Measurements from ENCODE around the gene INAFM2. TPM values are rescaled to one million over a fixed set of nuclear protein-coding genes. Genes with fewer than 3 reads are reported as not detected.

Gene INAFM2
- total and polyA plus RNA-seq, 9 of the 15 experiments (the other 6 are each of a cell fraction or from before 2014, with no cell fraction given), result 11.8 to 43.1 (median 27.2) TPM

DNA sequence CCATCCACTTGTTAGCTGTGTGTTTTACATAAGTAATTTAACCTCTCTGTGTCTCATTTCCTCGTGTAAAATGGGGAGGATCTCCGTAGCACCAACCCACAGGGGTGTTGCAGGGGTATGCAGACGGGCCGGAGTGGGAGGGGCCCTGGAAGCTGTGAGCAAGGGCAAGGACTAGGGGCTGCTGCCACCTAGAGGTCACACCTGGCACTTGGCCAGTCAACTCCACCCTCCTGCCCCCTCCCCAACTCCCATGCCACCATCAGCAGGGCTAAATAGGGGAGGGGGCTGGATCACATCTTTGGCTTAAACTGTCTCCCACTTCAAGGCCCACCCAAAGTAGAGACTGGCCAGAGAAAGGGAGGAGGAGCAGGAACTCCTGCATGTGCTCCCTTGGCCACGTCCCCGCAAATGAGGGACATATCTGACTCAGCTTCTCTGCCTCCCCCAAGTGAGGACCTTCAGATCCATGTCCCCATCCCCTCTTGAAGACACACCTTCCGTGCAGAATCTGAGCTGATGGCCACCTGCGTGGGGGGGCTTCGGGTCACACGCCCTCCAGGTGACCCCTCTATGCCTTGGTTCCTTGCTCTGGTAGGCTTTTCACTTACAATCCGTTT is 14.7 kb downstream of the INAFM2 start (continued):
- TF ChIP-seq, protein P1, sequence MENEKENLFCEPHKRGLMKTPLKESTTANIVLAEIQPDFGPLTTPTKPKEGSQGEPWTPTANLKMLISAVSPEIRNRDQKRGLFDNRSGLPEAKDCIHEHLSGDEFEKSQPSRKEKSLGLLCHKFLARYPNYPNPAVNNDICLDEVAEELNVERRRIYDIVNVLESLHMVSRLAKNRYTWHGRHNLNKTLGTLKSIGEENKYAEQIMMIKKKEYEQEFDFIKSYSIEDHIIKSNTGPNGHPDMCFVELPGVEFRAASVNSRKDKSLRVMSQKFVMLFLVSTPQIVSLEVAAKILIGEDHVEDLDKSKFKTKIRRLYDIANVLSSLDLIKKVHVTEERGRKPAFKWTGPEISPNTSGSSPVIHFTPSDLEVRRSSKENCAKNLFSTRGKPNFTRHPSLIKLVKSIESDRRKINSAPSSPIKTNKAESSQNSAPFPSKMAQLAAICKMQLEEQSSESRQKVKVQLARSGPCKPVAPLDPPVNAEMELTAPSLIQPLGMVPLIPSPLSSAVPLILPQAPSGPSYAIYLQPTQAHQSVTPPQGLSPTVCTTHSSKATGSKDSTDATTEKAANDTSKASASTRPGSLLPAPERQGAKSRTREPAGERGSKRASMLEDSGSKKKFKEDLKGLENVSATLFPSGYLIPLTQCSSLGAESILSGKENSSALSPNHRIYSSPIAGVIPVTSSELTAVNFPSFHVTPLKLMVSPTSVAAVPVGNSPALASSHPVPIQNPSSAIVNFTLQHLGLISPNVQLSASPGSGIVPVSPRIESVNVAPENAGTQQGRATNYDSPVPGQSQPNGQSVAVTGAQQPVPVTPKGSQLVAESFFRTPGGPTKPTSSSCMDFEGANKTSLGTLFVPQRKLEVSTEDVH (IDR thresholded peaks at IDR 0.05; ENCODE audit: low read depth, partially characterized antibody), result no peak
- TF ChIP-seq HNRNPK (IDR thresholded peaks at IDR 0.05; ENCODE audit: low read depth, low read length, poor library complexity, severe bottlenecking), result no peak
- TF ChIP-seq ZNF197 (CRISPR knock-in tag; IDR thresholded peaks at IDR 0.05; ENCODE audit: low read depth), result no peak
- no peak for TF ChIP-seq ARID2 (IDR thresholded peaks at IDR 0.05)
- no peak for TF ChIP-seq SRSF9 (IDR thresholded peaks at IDR 0.05; ENCODE audit: borderline replicate concordance, low read depth, low read length)
- TF ChIP-seq ELF1 (tag; IDR thresholded peaks at IDR 0.05), result no peak
- TF ChIP-seq, protein P2, sequence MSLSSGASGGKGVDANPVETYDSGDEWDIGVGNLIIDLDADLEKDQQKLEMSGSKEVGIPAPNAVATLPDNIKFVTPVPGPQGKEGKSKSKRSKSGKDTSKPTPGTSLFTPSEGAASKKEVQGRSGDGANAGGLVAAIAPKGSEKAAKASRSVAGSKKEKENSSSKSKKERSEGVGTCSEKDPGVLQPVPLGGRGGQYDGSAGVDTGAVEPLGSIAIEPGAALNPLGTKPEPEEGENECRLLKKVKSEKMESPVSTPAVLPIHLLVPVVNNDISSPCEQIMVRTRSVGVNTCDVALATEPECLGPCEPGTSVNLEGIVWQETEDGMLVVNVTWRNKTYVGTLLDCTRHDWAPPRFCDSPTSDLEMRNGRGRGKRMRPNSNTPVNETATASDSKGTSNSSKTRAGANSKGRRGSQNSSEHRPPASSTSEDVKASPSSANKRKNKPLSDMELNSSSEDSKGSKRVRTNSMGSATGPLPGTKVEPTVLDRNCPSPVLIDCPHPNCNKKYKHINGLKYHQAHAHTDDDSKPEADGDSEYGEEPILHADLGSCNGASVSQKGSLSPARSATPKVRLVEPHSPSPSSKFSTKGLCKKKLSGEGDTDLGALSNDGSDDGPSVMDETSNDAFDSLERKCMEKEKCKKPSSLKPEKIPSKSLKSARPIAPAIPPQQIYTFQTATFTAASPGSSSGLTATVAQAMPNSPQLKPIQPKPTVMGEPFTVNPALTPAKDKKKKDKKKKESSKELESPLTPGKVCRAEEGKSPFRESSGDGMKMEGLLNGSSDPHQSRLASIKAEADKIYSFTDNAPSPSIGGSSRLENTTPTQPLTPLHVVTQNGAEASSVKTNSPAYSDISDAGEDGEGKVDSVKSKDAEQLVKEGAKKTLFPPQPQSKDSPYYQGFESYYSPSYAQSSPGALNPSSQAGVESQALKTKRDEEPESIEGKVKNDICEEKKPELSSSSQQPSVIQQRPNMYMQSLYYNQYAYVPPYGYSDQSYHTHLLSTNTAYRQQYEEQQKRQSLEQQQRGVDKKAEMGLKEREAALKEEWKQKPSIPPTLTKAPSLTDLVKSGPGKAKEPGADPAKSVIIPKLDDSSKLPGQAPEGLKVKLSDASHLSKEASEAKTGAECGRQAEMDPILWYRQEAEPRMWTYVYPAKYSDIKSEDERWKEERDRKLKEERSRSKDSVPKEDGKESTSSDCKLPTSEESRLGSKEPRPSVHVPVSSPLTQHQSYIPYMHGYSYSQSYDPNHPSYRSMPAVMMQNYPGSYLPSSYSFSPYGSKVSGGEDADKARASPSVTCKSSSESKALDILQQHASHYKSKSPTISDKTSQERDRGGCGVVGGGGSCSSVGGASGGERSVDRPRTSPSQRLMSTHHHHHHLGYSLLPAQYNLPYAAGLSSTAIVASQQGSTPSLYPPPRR (CRISPR knock-in tag; IDR thresholded peaks at IDR 0.05; ENCODE audit: borderline replicate concordance), result no peak
- TF ChIP-seq KLF13 (tag; IDR thresholded peaks at IDR 0.05; ENCODE audit: borderline replicate concordance, low read depth), result no peak
- TF ChIP-seq POLR2AphosphoS2 (IDR thresholded peaks at IDR 0.05; ENCODE audit: low read length), result no peak
- TF ChIP-seq RBM17 (IDR thresholded peaks at IDR 0.05; ENCODE audit: borderline replicate concordance, low read depth, low read length), result no peak
- no peak for TF ChIP-seq XRCC3 (IDR thresholded peaks at IDR 0.05)
- TF ChIP-seq, protein P3, sequence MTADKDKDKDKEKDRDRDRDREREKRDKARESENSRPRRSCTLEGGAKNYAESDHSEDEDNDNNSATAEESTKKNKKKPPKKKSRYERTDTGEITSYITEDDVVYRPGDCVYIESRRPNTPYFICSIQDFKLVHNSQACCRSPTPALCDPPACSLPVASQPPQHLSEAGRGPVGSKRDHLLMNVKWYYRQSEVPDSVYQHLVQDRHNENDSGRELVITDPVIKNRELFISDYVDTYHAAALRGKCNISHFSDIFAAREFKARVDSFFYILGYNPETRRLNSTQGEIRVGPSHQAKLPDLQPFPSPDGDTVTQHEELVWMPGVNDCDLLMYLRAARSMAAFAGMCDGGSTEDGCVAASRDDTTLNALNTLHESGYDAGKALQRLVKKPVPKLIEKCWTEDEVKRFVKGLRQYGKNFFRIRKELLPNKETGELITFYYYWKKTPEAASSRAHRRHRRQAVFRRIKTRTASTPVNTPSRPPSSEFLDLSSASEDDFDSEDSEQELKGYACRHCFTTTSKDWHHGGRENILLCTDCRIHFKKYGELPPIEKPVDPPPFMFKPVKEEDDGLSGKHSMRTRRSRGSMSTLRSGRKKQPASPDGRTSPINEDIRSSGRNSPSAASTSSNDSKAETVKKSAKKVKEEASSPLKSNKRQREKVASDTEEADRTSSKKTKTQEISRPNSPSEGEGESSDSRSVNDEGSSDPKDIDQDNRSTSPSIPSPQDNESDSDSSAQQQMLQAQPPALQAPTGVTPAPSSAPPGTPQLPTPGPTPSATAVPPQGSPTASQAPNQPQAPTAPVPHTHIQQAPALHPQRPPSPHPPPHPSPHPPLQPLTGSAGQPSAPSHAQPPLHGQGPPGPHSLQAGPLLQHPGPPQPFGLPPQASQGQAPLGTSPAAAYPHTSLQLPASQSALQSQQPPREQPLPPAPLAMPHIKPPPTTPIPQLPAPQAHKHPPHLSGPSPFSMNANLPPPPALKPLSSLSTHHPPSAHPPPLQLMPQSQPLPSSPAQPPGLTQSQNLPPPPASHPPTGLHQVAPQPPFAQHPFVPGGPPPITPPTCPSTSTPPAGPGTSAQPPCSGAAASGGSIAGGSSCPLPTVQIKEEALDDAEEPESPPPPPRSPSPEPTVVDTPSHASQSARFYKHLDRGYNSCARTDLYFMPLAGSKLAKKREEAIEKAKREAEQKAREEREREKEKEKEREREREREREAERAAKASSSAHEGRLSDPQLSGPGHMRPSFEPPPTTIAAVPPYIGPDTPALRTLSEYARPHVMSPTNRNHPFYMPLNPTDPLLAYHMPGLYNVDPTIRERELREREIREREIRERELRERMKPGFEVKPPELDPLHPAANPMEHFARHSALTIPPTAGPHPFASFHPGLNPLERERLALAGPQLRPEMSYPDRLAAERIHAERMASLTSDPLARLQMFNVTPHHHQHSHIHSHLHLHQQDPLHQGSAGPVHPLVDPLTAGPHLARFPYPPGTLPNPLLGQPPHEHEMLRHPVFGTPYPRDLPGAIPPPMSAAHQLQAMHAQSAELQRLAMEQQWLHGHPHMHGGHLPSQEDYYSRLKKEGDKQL (CRISPR knock-in tag; IDR thresholded peaks at IDR 0.05; ENCODE audit: borderline replicate concordance), result no peak

All from K562 (cell line).